Measurements from ENCODE around the gene CAPN1.

Gene CAPN1

DNA sequence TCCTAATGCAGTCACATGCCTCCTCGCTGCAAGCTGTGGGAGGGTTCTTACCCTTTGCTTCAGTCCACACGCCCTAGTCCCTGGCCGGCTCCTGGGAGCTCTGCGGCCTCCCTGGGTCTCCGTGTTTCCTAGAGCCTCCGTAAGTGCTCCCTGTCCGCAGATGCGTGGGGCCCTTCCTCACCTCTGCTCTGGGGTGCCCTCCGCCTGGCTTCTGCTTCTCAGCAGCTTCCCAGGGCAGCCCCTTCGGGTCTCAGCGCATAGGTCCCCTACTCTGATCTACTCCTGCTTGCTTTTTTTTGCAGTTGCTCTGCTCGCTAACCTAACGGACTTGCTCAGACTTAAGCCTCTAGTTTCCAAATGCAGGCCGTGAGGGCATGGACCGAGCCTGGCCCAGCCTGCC is 22.4 kb downstream of the CAPN1 start:
- DNase-seq (ENCODE audit: low spot score): peak; percentile 42

DNA sequence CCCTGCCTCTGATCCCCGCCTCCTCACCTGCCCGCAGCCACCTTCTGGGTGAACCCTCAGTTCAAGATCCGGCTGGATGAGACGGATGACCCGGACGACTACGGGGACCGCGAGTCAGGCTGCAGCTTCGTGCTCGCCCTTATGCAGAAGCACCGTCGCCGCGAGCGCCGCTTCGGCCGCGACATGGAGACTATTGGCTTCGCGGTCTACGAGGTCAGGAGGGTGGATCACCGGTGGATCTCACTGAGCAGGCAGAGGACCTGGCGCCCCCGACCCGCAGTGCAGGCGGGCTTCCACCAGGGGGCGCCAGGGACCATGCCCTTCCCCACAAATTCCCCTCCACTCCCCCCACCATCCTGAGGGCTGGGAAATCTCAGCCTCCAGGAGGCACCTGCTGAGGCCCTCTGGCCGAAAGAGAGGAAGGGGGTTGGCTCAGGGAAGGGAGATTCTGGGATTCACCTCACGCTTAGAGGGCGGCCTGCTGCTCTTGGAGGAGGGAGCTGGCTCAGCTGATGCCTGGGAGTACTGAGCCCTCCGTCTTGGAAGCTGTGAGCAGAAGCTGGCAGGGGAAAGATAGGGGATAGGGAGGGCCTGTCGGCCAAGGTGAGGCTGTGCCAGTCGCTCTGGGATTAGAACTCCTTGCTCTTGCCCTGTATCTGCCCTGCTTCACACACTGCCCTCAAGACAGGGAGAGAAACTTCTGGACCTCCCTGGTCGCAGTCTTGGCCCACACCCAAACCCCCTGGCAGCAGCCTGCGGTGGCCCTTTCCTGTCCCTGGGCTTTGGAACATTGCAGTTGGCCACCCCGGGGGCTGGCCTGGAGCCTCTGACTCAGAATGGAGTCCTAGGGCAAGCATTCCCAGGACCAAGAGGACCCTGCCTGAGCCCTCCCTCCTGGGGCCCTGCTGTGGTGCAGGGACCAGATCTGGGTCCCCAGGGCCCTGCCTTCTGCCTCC is 23.2 kb downstream of the CAPN1 start:
- peak; percentile 91 for DNase-seq (ENCODE audit: low spot score)

DNA sequence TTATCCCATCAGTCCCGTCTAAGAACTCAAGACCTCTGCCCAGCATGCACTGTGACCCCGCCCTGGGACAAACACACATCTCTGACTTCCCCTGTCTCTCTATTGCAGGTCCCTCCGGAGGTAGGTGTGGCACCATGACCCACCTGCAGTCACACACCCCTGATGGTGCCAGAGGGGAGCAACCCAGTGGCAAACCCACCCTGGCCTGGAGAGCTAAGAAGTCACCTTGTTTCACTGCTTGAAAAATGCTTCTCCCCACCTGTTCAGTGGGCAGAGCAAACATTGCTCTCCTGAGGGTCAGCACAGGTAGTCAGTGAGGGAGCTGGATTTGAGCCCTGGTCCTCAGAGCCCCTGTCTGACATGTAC is 23.9 kb downstream of the CAPN1 start:
- DNase-seq (ENCODE audit: low spot score): no peak

DNA sequence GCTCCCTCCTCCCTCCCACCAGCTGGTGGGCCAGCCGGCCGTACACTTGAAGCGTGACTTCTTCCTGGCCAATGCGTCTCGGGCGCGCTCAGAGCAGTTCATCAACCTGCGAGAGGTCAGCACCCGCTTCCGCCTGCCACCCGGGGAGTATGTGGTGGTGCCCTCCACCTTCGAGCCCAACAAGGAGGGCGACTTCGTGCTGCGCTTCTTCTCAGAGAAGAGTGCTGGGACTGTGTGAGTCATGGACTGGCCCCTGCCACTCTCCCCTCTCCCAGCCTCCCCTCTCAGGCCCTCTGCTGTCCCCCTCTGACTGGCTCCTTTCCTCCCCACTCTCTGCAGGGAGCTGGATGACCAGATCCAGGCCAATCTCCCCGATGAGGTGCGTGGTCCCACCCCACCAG is 24.7 kb downstream of the CAPN1 start:
- no peak for DNase-seq (ENCODE audit: low spot score)

DNA sequence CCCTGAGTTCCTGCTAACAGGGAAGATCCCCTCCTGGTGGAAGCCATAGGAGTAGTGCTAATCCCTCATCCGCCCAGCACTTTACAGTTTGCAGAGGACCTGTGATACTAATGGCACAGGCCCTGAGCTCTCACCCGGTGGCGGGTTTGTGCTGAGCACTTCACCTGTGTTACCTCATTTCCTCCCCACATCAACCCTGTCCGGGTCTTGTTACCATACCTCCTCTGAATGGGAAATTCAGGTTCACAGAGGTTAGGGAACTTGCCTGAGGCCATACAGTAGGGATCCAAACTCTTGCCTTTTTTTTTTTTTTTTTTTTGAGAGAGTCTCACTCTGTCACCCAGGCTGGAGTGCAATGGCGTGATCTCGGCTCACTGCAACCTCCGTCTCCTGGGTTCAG is 25.2 kb downstream of the CAPN1 start:
- peak; percentile 38 for DNase-seq (ENCODE audit: low spot score)

DNA sequence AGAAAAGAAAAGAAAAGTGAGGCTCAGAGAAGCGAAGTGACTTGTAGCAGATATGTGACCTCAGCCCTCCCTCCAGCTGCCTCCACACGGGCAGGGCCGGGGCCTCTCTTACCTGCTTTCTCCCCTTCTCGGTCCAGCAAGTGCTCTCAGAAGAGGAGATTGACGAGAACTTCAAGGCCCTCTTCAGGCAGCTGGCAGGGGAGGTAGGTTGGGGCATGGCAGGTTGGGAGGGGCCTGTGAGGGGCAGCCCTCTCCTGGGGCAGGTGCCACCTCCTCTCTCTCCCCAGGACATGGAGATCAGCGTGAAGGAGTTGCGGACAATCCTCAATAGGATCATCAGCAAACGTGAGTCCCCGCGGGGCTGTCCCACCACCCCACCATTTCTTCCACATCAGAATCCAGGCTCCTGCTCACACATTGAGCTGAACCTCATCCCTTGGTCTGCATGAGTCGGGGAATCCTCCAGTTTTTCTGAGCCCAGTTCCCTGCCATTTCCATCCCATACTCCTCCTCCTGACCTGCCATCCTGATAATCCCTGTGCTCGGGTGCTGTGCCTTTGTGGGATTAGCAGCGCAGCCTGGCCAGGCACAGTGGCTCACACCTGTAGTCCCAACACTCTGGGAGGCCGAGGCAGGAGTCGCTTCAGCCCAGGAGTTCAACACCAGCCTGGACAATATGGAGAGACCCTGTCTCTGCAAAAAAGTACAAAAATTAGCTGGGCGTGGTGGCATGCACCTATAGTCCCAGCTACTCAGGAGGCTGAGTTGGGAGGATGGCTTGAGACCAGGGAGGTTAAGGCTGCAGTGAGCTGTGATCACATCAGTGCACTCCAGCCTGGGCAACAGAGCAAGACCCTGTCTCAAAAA is 26.4 kb downstream of the CAPN1 start:
- DNase-seq (ENCODE audit: low spot score): no peak

DNA sequence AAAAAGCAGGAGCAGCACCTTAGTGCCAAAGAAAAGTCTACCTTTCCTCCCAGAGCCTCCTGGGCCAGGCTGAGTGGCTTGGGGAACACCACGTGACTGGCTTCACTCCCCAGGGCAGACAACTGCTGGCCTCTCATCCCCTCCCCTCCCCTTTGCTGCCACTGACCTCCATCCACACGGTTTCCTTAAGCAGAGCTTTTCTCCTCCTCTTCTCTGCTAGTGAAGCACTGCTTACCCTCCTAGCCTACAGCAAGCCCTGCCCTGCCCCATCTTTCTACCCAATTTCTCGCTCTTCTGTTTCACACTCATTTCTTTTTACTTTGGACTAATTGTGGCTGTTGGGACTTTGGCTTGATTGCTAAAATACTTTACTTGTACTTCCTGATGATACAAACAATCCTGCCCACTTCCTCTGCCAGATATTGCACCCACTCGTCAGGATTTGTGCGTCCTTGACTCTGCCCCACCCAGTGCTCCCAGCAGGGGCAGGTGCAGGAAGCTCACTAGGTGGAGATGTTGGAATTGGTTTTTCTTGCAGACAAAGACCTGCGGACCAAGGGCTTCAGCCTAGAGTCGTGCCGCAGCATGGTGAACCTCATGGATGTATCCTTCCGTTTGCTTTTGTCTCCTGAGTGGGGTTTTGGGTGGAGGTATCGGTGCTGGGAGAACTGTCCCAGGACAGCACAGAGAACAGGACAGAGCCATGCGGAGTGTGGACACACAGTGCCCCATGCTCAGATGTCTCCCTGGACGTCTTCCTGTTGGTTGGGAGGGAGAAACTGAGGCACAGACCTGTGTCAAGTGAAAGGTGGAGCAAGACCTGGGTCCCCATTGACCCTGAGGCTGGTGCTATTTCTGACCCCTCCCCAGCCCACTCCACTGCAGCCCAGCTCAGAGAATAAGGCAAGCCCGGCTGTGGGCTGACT is 27.3 kb downstream of the CAPN1 start:
- DNase-seq (ENCODE audit: low spot score): no peak

DNA sequence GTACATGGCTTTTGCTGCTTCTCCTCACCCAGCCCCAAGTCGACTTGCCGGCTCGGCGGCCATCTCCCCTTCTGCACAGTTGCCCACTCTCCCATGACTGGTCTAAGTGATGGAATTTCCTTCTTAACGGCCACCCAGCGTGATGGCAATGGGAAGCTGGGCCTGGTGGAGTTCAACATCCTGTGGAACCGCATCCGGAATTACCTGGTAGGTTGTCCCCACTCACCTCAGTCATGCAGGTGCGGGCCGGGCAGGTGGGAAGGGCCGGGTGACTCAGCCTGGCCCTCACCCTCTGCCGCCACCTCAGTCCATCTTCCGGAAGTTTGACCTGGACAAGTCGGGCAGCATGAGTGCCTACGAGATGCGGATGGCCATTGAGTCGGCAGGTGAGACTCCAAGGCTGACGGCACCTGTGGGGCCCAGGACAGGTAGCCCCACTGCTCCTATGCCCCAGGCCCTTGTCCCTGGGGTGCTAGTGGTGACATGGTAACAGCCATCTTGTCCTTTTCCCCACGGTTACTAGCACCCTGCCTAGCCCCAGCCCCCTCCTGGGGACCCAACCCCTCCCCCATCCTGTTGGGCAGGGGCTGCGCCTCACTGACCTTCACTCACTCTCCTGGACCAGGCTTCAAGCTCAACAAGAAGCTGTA is 28.1 kb downstream of the CAPN1 start:
- DNase-seq (ENCODE audit: low spot score): no peak

DNA sequence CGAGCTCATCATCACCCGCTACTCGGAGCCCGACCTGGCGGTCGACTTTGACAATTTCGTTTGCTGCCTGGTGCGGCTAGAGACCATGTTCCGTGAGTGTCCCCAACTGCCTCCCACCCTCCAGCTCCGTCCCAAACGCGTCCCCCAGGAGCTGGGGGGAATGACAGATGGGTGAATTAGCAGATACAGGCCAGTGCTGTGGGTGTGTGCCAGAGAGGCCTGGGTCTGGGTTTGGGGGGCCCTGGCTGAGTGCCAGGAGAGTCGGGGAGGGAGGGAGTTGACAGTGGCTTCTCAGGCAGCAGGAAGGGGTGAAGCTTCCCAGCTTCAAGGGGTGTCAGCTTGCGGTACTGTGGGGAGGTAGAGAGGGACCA is 28.6 kb downstream of the CAPN1 start:
- no peak for DNase-seq (ENCODE audit: low spot score)

DNA sequence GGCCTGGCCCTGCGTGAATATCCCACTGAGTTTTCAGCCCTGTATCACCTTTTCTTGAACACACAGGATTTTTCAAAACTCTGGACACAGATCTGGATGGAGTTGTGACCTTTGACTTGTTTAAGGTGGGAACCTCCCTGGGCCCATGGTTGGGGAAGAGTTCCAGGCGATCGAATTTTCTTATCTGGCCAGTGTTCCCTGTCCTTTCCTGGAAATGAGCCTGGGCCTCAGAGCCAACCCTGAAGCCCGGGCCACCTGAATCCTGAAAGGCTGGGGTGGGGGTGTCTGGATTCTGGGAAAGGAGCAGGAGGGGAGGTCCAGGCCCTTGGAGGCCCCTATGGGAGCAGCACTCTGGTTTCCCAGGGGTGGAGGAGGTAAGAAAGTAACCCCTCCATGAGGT is 29.0 kb downstream of the CAPN1 start:
- no peak for DNase-seq (ENCODE audit: low spot score)

DNA sequence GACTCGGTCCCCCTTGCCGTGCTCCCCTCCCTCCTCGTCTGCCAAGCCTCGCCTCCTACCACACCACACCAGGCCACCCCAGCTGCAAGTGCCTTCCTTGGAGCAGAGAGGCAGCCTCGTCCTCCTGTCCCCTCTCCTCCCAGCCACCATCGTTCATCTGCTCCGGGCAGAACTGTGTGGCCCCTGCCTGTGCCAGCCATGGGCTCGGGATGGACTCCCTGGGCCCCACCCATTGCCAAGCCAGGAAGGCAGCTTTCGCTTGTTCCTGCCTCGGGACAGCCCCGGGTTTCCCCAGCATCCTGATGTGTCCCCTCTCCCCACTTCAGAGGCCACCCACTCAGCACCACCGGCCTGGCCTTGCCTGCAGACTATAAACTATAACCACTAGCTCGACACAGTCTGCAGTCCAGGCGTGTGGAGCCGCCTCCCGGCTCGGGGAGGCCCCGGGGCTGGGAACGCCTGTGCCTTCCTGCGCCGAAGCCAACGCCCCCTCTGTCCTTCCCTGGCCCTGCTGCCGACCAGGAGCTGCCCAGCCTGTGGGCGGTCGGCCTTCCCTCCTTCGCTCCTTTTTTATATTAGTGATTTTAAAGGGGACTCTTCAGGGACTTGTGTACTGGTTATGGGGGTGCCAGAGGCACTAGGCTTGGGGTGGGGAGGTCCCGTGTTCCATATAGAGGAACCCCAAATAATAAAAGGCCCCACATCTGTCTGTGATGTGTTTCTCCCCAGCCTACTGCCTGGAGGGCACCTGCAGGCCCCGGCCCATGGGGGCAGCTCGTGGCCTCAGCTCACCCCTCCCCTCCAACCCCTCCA is 29.8 kb downstream of the CAPN1 start:
- DNase-seq (ENCODE audit: low spot score): no peak

DNA sequence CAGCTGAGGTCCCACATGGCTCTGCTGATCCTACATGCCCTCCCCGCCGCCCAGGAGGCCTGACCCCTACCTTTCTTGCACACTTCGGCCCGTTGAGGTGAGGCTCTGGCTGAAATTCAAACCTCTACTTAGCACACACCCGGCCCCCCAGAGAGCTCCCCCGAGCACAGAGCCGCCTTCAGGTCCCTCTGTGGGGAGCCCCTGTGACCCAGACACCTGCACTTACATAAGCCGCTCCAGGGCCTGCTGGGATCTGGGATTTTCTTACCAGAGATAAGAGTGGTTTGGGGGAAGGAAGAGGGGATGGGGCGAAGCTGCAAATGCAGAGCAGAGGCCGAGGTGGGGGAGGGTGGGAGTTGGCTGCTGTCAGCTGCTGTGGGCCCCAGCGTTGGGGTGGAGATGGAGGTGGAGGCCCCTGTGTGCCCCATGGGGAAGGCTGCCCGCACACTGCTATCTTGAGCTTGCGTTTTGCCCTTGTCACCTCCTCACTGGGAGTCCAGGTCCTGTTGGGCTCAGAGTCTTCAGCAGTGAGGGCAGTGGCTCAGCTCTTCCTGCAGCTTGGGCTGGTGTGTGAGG is 30.6 kb downstream of the CAPN1 start:
- no peak for DNase-seq (ENCODE audit: low spot score)

DNA sequence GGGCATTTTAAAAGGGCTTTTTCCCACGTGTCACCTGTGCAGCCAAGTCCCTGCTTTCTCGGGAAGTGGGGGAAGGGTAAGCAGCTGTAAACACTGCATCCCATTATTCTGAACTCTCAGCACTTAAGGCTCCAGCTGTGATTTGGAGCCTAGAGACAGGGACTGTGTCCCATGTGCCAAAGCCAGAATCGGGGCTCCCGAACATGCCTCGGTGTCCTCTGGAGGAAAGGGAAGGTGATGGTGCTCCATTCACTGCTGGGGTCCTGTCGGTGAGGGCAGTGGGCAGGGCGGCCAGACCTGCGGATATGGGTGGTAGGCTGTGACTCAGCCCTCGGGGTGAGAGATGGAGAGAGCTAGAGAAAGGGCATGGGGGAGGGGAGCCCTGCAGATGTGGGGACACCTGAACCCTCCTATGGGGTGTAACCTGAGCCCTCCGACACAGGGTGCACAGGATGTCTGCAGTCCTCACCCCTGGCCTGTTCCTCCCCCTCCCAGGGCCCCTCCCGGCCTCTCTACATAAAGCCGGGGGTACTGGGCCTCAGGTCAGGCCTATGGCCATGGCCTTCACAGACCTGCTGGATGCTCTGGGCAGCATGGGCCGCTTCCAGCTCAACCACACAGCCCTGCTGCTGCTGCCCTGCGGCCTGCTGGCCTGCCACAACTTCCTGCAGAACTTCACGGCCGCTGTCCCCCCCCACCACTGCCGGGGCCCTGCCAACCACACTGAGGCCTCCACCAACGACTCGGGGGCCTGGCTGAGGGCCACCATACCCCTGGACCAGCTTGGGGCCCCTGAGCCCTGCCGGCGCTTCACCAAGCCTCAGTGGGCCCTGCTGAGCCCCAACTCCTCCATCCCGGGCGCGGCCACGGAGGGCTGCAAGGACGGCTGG is 31.8 kb downstream of the CAPN1 start:
- DNase-seq (ENCODE audit: low spot score): no peak

DNA sequence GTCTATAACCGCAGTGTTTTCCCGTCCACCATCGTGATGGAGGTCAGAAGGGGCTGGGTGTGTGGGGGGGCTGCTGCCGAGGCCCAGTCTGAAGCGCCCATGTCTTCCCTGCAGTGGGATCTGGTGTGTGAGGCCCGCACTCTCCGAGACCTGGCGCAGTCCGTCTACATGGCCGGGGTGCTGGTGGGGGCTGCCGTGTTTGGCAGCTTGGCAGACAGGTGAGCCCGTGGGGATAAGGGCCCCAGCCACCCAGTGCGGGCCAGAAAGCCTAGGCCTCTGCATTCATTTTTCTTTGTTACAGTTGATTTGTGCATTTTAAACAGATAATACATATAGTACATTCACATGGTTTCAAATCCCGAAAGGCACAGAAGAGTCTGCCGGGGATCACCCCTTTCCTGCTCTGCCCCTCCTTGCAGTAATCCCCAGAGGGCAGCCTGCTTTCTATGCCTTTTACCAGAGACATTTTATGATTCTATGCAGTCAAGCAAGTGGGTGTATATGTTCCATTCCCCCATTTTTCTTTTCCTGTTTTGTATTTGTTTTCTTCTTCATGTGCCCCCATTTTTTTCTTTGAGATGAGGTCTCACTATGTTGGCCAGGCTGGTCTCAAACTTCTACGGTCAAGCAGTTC is 32.6 kb downstream of the CAPN1 start:
- no peak for DNase-seq (ENCODE audit: low spot score)

DNA sequence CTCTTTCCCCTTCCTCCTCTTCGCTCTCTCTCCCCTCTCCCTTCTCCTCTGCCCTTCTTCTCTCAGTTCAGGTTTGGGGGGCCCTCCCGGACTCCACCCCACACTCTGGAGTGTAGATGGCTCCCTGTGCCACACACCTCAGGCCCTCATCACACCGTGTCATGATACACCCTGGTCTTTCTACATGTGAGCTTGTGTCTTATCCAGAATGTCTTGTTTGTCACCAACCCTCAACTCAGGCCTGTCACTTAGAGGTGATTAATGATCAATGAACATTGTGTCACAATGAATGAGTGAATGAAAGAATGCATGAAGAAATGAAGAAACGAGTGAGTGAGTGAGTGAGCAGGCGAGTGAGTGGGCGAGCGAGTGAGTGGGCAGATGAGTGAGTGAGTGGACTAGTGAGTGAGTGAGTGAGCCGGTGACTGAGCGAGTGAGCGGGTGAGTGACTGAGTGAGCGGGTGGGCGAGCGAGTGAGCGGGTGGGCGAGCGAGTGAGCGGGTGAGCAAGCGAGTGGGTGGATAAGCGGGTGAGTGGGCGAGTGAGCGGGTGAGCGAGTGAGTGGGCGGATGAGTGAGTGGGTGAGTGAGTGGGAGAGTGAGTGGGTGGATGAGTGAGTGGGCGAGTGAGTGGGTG is 33.8 kb downstream of the CAPN1 start:
- no peak for DNase-seq (ENCODE audit: low spot score)

DNA sequence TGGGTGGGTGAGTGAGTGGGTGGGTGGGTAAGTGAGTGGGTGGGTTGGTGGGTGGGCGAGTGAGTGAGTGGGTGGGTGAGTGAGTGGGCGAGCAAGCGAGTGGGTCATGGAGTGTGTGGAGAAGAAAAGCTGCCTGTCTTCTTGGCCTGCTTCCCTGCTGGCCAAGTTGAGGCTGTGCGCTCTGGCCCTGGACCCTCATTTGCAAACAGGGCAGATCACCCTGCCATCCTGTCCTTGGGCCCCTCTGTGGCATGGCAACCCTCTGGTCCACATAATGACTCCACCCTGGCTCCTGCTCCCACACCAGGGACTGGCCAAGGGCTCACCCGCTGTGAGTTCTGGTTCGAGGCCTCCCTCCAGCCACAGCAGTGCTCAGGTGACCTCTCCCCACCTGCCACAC is 35.1 kb downstream of the CAPN1 start:
- no peak for DNase-seq (ENCODE audit: low spot score)

DNA sequence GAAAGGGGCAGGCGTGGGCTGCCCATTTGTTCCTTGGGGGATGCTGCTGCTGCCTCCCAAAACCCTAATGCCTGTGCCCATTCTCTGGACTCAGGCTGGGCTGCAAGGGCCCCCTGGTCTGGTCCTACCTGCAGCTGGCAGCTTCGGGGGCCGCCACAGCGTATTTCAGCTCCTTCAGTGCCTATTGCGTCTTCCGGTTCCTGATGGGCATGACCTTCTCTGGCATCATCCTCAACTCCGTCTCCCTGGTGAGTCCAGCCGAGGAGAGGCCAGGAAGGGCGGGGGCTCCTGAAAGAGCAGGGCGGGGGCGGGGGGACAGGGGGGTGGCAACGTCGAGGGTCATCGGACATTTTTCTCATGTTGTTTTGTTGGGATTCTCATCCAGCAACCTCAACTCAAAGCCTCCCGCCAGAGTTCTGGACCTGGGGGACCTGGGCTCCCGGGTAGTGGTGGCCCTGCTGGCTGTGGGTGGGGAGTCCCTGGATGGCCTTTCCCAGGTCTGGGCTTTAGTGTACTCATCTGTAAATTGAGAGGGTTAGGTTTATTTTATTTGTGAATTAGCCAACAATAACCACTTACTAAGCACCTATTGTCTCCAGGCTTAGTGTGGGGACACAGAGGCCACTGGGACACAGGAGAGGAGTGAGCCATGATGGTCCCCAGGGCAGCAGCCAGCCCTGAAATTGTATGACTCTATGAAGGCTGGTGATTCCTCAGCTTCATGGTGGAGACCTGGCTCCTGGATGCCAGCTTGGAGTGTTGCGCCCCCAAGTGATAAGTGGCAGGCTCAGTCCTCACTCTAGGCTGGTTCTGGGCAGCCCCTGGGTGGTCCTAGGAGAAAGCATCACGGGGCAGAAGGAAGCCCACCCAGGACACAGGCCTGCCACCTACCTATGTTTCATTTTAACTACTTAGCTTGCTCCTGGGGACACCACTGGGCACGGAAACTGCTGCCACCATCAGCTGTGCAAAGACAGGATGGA is 36.0 kb downstream of the CAPN1 start:
- no peak for DNase-seq (ENCODE audit: low spot score)
